Measurements from ENCODE around the gene SUPT16H. TPM values are rescaled to one million over a fixed set of nuclear protein-coding genes. Genes with fewer than 3 reads are reported as not detected.

Gene SUPT16H
- total and polyA plus RNA-seq, 2 donors (not counting 1 experiment from before 2014, with no cell fraction given): 28.3 to 78.3 TPM

DNA sequence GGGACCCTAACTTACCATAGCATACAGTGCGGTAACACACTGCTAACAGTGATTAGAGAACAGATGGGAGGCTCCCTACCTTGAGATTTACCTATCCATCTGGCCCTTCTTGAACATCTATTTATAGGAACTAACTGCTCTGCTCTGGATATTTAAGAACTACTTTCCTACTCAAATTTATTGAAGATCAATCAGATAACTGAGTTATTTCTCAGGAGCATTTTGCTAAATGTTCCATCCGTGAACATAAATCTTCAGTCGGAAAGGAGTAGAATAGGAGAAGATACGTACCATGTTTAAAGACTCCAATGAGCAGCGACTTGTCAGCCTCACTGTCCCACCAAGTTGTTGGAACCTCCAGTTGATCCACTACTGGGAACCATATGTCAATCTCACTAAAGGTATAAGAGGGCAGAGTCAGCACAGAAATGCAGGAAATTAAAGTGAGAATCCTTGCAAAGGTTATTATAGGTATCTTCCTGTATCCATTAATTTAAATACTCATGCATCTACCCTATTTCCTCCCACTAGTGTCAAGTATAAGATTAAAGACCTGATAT, 15.6 kb upstream of the SUPT16H start:
- no peak overlapping the region for H3K4me3 ChIP-seq (ENCODE audit: control extremely low read depth in 1 of 5, extremely low read depth in 1 of 5, insufficient read depth in 1 of 5, low read depth in 2 of 5, low read length in 4 of 5)
- no peaks in the 10 kb centered on the region for H3K79me2 ChIP-seq (ENCODE audit: control insufficient read depth, insufficient read depth, low read length)
- TF ChIP-seq, protein P1, sequence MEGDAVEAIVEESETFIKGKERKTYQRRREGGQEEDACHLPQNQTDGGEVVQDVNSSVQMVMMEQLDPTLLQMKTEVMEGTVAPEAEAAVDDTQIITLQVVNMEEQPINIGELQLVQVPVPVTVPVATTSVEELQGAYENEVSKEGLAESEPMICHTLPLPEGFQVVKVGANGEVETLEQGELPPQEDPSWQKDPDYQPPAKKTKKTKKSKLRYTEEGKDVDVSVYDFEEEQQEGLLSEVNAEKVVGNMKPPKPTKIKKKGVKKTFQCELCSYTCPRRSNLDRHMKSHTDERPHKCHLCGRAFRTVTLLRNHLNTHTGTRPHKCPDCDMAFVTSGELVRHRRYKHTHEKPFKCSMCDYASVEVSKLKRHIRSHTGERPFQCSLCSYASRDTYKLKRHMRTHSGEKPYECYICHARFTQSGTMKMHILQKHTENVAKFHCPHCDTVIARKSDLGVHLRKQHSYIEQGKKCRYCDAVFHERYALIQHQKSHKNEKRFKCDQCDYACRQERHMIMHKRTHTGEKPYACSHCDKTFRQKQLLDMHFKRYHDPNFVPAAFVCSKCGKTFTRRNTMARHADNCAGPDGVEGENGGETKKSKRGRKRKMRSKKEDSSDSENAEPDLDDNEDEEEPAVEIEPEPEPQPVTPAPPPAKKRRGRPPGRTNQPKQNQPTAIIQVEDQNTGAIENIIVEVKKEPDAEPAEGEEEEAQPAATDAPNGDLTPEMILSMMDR (IDR thresholded peaks at IDR 0.05): no peak
- no peak for TF ChIP-seq EZH2 (IDR thresholded peaks at IDR 0.05; ENCODE audit: borderline replicate concordance, insufficient read depth, low read depth, low read length, poor library complexity, severe bottlenecking)
- no peak overlapping the region for H3K27ac Mint-ChIP-seq
- DNase-seq (no peak), ATAC-seq (ENCODE audit: low read depth) (no peak)
- no peaks in the 10 kb centered on the region for H3K27me3 ChIP-seq (replicated peaks in 1 of 4; ENCODE audit: control extremely low read depth in 1 of 4, control insufficient read depth in 3 of 4, insufficient read depth in 4 of 4, low read length in 3 of 4)
- no peaks in the 10 kb centered on the region for H3K4me1 Mint-ChIP-seq
- no peak overlapping the region for H3K4me2 ChIP-seq (replicated peaks; ENCODE audit: low read depth, low read length, poor library complexity, severe bottlenecking)
- no peak overlapping the region for H3K27ac ChIP-seq (ENCODE audit: low read length in 2 of 2)
- ChIA-PET CTCF (no interaction called here), POLR2A (no interaction called here)
- intact Hi-C loops (cut with micrococcal nuclease): loop anchor here (5.0 kb wide), 1 partner anchor 157 kb away; no protein-coding TSS in a partner anchor
- H3K4me3 Mint-ChIP-seq: no peak overlapping the region
- H3K9me3 Mint-ChIP-seq (ENCODE audit: insufficient read depth): no peaks in the 10 kb centered on the region
- no peaks in the 10 kb centered on the region for H3K4me1 ChIP-seq (ENCODE audit: control insufficient read depth in 2 of 2, insufficient read depth in 2 of 2, low read length in 2 of 2)
- no peaks in the 10 kb centered on the region for H3K27me3 Mint-ChIP-seq
- H3K36me3 ChIP-seq (replicated peaks in 1 of 2; ENCODE audit: control extremely low read depth in 1 of 2, control insufficient read depth in 1 of 2, extremely low read depth in 1 of 2, insufficient read depth in 2 of 2, low read length in 1 of 2): peaks cover 20 to 92% of the 10 kb centered on the region in 2 experiments
- no peak overlapping the region for H2AFZ ChIP-seq (ENCODE audit: insufficient read depth, low read depth, low read length, poor library complexity, severe bottlenecking)
- WGBS (ENCODE audit: insufficient coverage): 100% methylated on average over 4 of the region's 5 CpGs
- H3K9ac ChIP-seq (ENCODE audit: low read length): no peak overlapping the region
- H4K20me1 ChIP-seq (ENCODE audit: control insufficient read depth, insufficient read depth, low read length, poor library complexity, severe bottlenecking): peaks cover 4% of the 10 kb centered on the region
- H3K9me3 ChIP-seq (ENCODE audit: control extremely low read depth in 1 of 3, control insufficient read depth in 2 of 3, insufficient read depth in 1 of 3, low read length in 2 of 3): no peaks in the 10 kb centered on the region

DNA sequence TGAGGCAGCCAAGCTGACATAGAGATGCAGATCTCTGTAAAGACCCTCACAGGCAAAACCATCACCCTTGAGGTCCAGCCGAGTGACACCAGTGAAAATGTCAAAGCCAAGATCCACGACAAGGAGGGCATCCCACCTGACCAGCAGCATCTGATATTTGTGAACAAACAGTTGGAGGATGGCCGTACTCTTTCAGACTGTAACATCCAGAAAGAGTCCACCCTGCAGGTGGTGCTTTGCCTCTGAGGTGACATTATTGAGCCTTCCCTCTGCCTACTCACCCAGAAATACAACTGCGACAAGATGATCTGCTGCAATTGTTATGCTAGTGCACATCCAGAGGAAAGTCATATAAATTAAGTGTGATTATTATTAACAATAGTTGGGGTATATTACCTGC, 15.1 kb upstream of the SUPT16H start:
- ATAC-seq (ENCODE audit: low read depth) (no peak), DNase-seq (no peak)
- H3K9me3 ChIP-seq (ENCODE audit: control extremely low read depth in 1 of 3, control insufficient read depth in 2 of 3, insufficient read depth in 1 of 3, low read length in 2 of 3): no peaks in the 10 kb centered on the region
- no peaks in the 10 kb centered on the region for H3K4me1 ChIP-seq (ENCODE audit: control insufficient read depth in 2 of 2, insufficient read depth in 2 of 2, low read length in 2 of 2)
- no peak overlapping the region for H3K9ac ChIP-seq (ENCODE audit: low read length)
- H3K36me3 ChIP-seq (replicated peaks in 1 of 2; ENCODE audit: control extremely low read depth in 1 of 2, control insufficient read depth in 1 of 2, extremely low read depth in 1 of 2, insufficient read depth in 2 of 2, low read length in 1 of 2): peaks cover 20 to 95% of the 10 kb centered on the region in 2 experiments
- Mint-ChIP-seq H3K4me1 (no peaks in the 10 kb centered on the region), H3K9me3 (ENCODE audit: insufficient read depth) (no peaks in the 10 kb centered on the region), H3K4me3 (no peak overlapping the region), H3K27ac (no peak overlapping the region), H3K27me3 (no peaks in the 10 kb centered on the region)
- intact Hi-C loops (cut with micrococcal nuclease): loop anchor here (5.0 kb wide), 1 partner anchor 157 kb away; no protein-coding TSS in a partner anchor
- H3K27me3 ChIP-seq (replicated peaks in 1 of 4; ENCODE audit: control extremely low read depth in 1 of 4, control insufficient read depth in 3 of 4, insufficient read depth in 4 of 4, low read length in 3 of 4): no peaks in the 10 kb centered on the region
- TF ChIP-seq EZH2 (IDR thresholded peaks at IDR 0.05; ENCODE audit: borderline replicate concordance, insufficient read depth, low read depth, low read length, poor library complexity, severe bottlenecking): no peak
- TF ChIP-seq, protein P1 (IDR thresholded peaks at IDR 0.05): no peak
- 100% methylated on average over 3 of the region's 4 CpGs for WGBS (ENCODE audit: insufficient coverage)
- no peaks in the 10 kb centered on the region for H3K79me2 ChIP-seq (ENCODE audit: control insufficient read depth, insufficient read depth, low read length)
- peaks cover 4% of the 10 kb centered on the region for H4K20me1 ChIP-seq (ENCODE audit: control insufficient read depth, insufficient read depth, low read length, poor library complexity, severe bottlenecking)
- H2AFZ ChIP-seq (ENCODE audit: insufficient read depth, low read depth, low read length, poor library complexity, severe bottlenecking): no peak overlapping the region
- H3K4me2 ChIP-seq (replicated peaks; ENCODE audit: low read depth, low read length, poor library complexity, severe bottlenecking): no peak overlapping the region
- H3K27ac ChIP-seq (ENCODE audit: low read length in 2 of 2): no peak overlapping the region
- POLR2A ChIA-PET: no interaction called here
- no peak overlapping the region for H3K4me3 ChIP-seq (ENCODE audit: control extremely low read depth in 1 of 5, extremely low read depth in 1 of 5, insufficient read depth in 1 of 5, low read depth in 2 of 5, low read length in 4 of 5)
- CTCF ChIA-PET: no interaction called here
